Measurements from ENCODE around the gene TAS2R1. TPM values are rescaled to one million over a fixed set of nuclear protein-coding genes. Genes with fewer than 3 reads are reported as not detected.

Gene TAS2R1
- total and polyA plus RNA-seq, 2 donors (not counting 1 experiment from before 2014, with no cell fraction given) = not detected

DNA sequence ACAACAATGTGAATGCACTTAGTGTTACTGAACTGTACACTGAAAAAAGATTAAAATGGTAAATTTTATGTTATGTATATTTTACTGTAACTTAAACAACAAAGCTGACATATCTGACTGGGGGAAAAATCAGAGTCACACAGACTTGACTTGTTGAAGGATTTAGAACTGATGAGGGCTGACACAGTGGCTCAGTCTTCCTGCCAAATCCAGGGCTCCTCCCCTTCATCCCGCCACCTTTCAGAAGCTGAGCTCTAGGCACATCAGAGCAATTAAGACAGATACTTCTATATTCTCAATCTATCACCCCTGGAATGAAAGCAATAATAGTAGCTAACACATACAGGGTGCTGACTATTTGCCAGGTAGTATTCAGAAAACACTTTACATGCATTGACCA, 27.7 kb upstream of the TAS2R1 start:
- H3K4me1 ChIP-seq (ENCODE audit: control insufficient read depth in 2 of 2, insufficient read depth in 2 of 2, low read length in 2 of 2) = no peaks in the 10 kb centered on the region
- H4K20me1 ChIP-seq (ENCODE audit: control insufficient read depth, insufficient read depth, low read length, poor library complexity, severe bottlenecking) = no peaks in the 10 kb centered on the region
- WGBS (ENCODE audit: insufficient coverage) = no CpG with 5 or more reads among the region's 1 CpG
- Mint-ChIP-seq H3K27ac (no peak overlapping the region), H3K9me3 (ENCODE audit: insufficient read depth) (no peaks in the 10 kb centered on the region), H3K4me1 (no peaks in the 10 kb centered on the region), H3K27me3 (no peaks in the 10 kb centered on the region), H3K4me3 (no peak overlapping the region)
- ATAC-seq (ENCODE audit: low read depth) (no peak), DNase-seq (no peak)
- no peak overlapping the region for H2AFZ ChIP-seq (ENCODE audit: insufficient read depth, low read depth, low read length, poor library complexity, severe bottlenecking)
- H3K27me3 ChIP-seq (replicated peaks in 1 of 4; ENCODE audit: control extremely low read depth in 1 of 4, control insufficient read depth in 3 of 4, insufficient read depth in 4 of 4, low read length in 3 of 4) = no peaks in the 10 kb centered on the region
- TF ChIP-seq, protein P1, sequence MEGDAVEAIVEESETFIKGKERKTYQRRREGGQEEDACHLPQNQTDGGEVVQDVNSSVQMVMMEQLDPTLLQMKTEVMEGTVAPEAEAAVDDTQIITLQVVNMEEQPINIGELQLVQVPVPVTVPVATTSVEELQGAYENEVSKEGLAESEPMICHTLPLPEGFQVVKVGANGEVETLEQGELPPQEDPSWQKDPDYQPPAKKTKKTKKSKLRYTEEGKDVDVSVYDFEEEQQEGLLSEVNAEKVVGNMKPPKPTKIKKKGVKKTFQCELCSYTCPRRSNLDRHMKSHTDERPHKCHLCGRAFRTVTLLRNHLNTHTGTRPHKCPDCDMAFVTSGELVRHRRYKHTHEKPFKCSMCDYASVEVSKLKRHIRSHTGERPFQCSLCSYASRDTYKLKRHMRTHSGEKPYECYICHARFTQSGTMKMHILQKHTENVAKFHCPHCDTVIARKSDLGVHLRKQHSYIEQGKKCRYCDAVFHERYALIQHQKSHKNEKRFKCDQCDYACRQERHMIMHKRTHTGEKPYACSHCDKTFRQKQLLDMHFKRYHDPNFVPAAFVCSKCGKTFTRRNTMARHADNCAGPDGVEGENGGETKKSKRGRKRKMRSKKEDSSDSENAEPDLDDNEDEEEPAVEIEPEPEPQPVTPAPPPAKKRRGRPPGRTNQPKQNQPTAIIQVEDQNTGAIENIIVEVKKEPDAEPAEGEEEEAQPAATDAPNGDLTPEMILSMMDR (IDR thresholded peaks at IDR 0.05) = no peak
- no peak for TF ChIP-seq EZH2 (IDR thresholded peaks at IDR 0.05; ENCODE audit: borderline replicate concordance, insufficient read depth, low read depth, low read length, poor library complexity, severe bottlenecking)
- H3K4me2 ChIP-seq (replicated peaks; ENCODE audit: low read depth, low read length, poor library complexity, severe bottlenecking) = no peak overlapping the region
- intact Hi-C loops (cut with micrococcal nuclease) = no loop called here
- H3K79me2 ChIP-seq (ENCODE audit: control insufficient read depth, insufficient read depth, low read length) = no peaks in the 10 kb centered on the region
- ChIA-PET CTCF (no interaction called here), POLR2A (no interaction called here)
- no peak overlapping the region for H3K27ac ChIP-seq (ENCODE audit: low read length in 2 of 2)
- no peak overlapping the region for H3K9ac ChIP-seq (ENCODE audit: low read length)
- no peaks in the 10 kb centered on the region for H3K9me3 ChIP-seq (ENCODE audit: control extremely low read depth in 1 of 3, control insufficient read depth in 2 of 3, insufficient read depth in 1 of 3, low read length in 2 of 3)
- H3K36me3 ChIP-seq (replicated peaks in 1 of 2; ENCODE audit: control extremely low read depth in 1 of 2, control insufficient read depth in 1 of 2, extremely low read depth in 1 of 2, insufficient read depth in 2 of 2, low read length in 1 of 2) = no peaks in the 10 kb centered on the region
- H3K4me3 ChIP-seq (ENCODE audit: control extremely low read depth in 1 of 5, extremely low read depth in 1 of 5, insufficient read depth in 1 of 5, low read depth in 2 of 5, low read length in 4 of 5) = no peak overlapping the region

DNA sequence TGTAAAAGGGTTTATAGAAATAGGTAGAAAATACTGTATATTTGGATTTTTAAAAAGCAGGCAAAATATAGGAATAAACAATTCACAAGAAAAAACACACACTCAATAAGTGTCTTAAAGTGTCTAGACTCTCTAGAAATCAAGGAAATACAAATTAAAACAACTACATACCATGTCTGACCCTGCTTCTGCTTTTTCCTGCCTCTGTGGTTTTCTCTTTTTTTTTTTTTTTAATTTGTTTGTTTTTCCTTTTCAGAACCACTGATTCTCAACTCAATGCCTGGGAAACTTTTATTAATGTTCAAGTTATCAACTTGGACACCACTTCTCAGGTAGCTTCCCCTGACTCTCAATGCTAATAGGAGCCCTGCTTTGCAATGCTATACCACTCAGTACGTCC, 25.5 kb upstream of the TAS2R1 start:
- no peak overlapping the region for H3K4me3 ChIP-seq (ENCODE audit: control extremely low read depth in 1 of 5, extremely low read depth in 1 of 5, insufficient read depth in 1 of 5, low read depth in 2 of 5, low read length in 4 of 5)
- no peak overlapping the region for H3K4me2 ChIP-seq (replicated peaks; ENCODE audit: low read depth, low read length, poor library complexity, severe bottlenecking)
- no peaks in the 10 kb centered on the region for H4K20me1 ChIP-seq (ENCODE audit: control insufficient read depth, insufficient read depth, low read length, poor library complexity, severe bottlenecking)
- intact Hi-C loops (cut with micrococcal nuclease) = no loop called here
- TF ChIP-seq EZH2 (IDR thresholded peaks at IDR 0.05; ENCODE audit: borderline replicate concordance, insufficient read depth, low read depth, low read length, poor library complexity, severe bottlenecking) = no peak
- TF ChIP-seq, protein P1 (IDR thresholded peaks at IDR 0.05) = no peak
- no peaks in the 10 kb centered on the region for H3K9me3 Mint-ChIP-seq (ENCODE audit: insufficient read depth)
- ChIA-PET CTCF (no interaction called here), POLR2A (no interaction called here)
- H3K4me1 Mint-ChIP-seq = no peaks in the 10 kb centered on the region
- no peaks in the 10 kb centered on the region for H3K9me3 ChIP-seq (ENCODE audit: control extremely low read depth in 1 of 3, control insufficient read depth in 2 of 3, insufficient read depth in 1 of 3, low read length in 2 of 3)
- no peak overlapping the region for H3K27ac Mint-ChIP-seq
- ATAC-seq (ENCODE audit: low read depth) (no peak), DNase-seq (no peak)
- no peaks in the 10 kb centered on the region for H3K36me3 ChIP-seq (replicated peaks in 1 of 2; ENCODE audit: control extremely low read depth in 1 of 2, control insufficient read depth in 1 of 2, extremely low read depth in 1 of 2, insufficient read depth in 2 of 2, low read length in 1 of 2)
- H3K27me3 ChIP-seq (replicated peaks in 1 of 4; ENCODE audit: control extremely low read depth in 1 of 4, control insufficient read depth in 3 of 4, insufficient read depth in 4 of 4, low read length in 3 of 4) = no peaks in the 10 kb centered on the region
- no peak overlapping the region for H3K9ac ChIP-seq (ENCODE audit: low read length)
- 80% methylated on average over 1 of the region's 1 CpG for WGBS (ENCODE audit: insufficient coverage)
- no peaks in the 10 kb centered on the region for H3K4me1 ChIP-seq (ENCODE audit: control insufficient read depth in 2 of 2, insufficient read depth in 2 of 2, low read length in 2 of 2)
- H3K27ac ChIP-seq (ENCODE audit: low read length in 2 of 2) = no peak overlapping the region
- no peaks in the 10 kb centered on the region for H3K27me3 Mint-ChIP-seq
- no peak overlapping the region for H2AFZ ChIP-seq (ENCODE audit: insufficient read depth, low read depth, low read length, poor library complexity, severe bottlenecking)
- no peak overlapping the region for H3K4me3 Mint-ChIP-seq
- no peaks in the 10 kb centered on the region for H3K79me2 ChIP-seq (ENCODE audit: control insufficient read depth, insufficient read depth, low read length)
